CD4-positive, alpha-beta T cell treated with Interleukin-10 for 1 hour (primary cell): ENCODE measurements around the gene COG6.

ENCODE experiments used
- DNase-seq: peaks from one replicate; pipeline ENCODE4 v3.0.0-alpha.2; 2020

Gene COG6

DNA sequence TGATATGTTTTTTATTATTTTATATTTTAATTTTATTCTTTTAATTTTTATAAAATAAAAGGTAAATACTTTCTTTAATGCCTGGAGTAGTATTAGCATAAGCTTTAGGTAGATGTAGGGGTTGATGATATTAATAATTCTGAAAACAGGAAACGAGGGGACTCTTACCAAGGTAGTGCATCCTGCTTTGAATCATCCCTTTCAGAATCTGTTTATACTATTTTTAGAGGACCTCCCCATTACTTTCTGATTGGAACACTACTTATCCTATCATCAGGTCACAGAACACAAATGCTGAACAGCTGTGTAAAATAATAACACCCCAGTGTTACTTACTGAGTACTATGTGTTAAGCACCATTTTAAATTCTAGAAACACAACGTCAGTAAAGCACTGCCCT lies 27.3 kb downstream of the COG6 start:
- DNase-seq = no peak

DNA sequence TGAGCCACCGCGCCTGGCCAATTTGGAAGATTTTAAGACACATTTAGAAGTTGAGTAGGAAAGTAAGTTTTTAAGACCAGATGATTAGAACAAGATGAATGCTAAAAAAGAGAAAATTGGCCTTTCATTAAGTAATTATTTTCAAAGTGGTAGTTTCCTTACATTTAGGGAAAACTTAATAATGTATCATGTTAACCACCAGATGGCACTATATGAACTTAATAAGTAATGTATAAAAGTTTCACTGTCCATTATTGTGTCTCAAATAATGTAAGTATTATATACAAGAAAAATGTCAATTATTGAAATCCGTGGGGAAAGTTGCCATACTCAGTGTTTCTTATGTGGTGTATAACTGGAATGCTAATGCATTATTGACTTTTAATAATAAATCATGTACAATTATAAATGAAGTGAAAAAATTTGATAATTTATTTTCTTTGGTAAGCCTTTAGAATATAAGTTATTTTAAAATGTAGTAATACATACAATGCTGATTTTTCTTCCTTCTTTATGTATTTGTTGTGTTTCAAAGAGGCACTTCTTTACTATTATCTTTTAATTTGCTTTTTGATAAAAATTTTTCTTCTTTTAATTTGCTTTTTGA lies 29.2 kb downstream of the COG6 start:
- DNase-seq = peak; percentile 37

DNA sequence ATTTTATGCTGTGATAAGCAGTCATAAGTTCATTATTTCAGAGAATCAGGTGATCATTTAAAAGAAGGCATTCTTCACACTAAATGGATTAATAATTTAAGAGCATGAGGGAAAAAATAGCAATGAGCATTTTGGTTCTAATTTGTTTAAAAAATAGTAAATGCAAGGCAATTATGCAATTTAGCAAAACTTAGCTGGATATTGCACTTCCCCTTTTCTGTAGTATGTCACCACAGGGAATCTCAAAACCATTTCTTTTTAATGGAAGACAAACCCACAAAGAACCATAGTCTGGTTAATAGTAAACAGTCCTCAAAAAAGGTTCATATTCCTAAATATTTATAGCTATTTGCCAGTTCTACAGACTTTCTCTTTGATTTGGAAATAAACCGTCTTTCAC lies 30.2 kb downstream of the COG6 start:
- no peak for DNase-seq

DNA sequence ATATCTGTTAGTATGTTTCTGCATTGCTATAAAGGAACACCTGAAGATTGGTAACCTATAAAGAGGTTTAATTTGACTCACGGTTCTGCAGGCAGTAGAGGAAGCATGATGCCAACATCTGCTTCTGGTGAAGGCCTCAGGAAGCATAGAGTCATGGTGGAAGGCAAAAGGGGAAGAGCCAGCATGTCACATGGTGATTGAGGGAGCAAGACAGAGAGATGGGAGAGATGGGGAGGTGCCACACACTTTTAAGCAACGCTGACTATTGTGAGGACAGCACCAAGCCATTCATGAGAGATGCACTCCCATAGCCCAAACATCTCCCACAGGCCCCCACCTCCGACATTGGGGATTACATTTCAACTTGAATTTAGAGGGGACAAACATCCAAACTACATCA lies 32.8 kb downstream of the COG6 start:
- DNase-seq = no peak

DNA sequence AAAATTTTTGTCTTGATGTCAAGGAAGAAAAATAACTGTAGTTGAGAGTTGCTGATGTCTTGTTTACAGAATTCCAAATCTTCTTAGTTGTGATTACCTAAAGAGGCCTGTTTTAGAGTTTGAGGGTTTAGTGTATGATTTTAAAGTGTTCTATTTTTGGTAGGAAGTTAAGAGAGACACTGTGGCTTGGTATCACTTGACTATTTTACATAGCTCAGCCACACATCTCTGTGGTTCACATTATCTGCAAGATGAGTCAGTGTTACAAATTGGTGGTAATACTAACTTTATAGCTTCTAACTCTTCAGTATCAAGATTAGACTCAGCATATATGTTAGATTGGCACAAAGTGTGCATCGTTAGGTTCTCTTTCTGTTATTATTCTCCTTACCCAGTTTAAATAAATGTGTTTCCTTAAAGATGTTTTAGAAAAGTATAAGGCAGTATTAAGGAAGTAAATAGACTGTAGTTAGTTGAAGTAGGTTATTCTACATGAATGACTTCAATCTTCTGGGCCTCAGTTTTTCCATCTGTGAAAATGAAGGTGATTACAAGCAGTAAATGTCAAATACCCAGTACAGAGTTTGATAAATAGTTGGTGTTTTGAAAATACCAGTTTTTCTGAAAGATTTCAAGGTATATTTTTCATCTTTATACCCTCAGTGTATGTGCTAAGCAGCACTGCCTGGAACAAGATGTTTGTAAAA lies 33.4 kb downstream of the COG6 start:
- no peak for DNase-seq

DNA sequence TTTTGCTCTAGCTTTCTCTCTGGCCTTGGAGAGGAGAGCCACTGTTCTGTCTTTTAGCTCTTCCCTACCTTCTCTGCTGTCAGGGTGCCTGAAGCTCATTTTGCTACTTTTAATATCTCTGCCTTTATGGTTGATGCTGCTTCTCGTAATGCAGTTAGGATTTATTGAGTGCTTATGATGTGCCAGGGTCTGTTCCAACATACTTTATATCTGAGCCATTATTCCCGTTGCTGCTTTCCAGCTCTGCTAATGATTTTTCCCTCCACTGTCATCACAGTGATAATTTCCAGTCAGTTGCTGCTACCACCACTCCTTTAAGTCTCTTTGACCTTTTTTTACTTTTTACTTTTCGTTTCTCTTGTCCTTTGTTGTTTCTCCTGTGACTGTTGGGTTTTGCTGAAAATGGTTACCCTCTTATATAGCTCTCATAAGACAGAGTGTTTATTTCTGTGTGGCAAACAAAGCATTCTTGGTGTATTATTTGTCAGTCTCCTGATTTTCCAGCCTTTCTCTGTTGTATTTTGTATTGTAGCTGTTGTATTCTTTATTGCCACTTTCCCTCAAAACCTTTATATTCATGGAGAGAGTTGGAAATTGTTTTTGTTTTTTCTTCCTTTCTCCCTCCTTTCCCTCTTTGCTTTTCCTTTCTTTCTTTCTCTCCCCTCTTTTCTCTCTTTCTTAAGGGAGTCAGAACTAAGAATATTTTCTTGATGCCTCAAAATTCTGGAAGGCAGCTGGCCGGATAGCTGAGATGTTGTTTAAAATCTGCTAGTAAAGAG lies 37.4 kb downstream of the COG6 start:
- DNase-seq = no peak

DNA sequence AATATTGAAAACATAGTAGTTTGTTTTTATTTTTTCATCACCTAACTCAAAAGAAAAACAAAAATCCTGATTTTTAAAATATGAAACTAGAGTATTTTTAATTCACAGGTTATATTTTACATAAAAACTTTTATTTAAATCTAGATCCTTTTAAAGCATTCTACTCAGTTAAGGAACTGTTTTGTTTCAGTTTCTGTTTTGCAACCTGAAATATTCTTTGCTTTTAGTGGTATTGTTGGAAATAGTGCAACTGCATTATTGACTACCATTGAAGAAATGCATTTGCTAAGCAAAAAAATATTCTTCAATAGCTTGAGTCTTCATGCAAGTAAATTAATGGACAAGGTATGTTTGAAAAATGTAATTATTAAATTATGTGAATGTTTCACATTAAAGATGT lies 43.8 kb downstream of the COG6 start:
- DNase-seq = no peak

DNA sequence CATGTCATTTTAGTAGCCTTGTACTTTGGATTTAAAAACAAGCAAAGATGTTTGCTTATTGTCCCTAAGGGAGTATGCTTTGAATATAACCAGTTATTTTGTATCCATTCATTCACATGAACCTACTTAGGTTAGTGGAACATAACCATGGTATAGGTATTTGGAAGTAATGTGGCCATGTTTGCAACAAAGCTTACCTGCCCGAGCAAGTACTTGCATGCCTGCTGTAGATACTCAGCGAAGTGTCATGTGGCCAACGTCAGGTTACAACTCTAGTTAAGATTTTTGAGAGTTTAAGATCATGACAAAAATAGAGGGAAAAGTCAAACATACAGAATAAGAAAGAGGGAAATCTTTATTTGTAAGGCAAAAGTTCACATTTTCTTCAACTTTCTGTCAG lies 57.2 kb downstream of the COG6 start:
- no peak for DNase-seq

DNA sequence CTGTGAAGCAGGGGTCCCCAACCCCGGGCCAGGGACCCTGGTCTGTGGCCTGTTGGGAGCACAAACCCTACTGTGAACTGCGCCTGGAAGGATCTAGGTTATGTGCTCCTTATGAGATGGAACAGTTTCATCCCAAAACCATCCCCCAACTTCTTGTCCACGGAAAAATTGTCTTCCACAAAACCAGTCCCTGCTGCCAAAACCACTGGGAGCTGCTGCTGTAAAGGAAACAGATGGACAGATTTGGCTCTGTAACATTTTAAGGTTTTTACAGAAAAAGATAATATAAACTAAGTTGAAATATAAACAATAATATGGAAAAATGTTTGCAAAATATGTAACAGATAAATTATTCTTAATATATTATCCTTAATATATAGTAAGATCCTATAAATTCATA lies 73.7 kb downstream of the COG6 start:
- no peak for DNase-seq

DNA sequence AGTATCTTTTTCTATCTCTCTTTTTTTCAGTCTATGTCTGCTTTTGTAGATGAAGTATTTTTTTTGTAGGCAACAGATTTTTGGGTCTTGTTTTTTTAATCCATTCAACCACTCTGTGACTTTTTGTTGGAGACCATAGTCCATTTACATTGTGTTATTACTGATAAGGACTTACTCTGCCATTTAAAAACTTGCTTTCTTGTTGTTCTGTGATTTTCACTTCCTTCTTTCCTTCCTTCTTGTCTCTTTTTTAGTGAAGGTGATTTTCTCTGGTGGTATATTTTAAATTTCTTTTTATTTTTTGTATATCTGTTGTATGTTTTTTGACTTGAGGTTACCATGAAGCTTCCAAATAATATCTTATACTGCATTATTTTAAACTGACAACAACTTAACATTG lies 79.5 kb downstream of the COG6 start:
- no peak for DNase-seq

DNA sequence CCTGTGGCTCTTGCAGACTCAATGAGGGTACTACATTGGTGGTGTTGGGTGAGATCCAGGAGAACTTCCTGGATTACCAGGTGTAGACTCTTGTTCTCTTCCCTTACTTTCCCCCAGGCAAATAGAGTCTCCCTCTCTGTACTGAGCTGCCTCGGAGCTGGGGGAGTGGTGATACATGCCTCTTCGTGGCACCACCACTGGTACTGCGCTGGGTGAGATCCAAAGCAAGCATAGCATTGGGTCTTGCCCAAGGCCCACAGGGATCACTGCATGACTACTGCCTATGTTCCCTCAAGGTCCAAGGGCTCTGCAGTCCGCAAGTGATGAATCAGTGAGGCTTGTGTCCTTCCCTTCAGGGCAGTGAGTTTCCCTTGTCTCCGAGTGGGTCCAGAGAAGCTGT lies 81.6 kb downstream of the COG6 start:
- DNase-seq = no peak

DNA sequence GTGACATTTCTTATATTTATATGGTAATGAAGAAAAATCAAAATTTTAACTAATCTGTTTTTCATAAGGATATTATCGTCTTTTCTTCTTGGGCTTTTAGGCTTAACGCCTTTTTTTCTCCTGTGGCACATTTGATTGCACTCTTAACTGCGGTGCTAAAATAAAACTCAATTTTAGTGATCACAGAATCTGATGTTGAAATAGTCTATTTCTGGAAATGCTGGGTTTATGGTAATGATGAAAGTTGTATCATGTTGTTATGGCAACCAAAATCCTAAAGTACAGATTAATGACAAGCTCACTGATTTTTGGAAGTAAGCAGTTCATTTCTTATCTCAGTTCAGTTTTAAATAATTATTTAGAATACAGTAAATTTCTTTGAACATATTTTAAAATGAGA lies 85.3 kb downstream of the COG6 start:
- DNase-seq = no peak

DNA sequence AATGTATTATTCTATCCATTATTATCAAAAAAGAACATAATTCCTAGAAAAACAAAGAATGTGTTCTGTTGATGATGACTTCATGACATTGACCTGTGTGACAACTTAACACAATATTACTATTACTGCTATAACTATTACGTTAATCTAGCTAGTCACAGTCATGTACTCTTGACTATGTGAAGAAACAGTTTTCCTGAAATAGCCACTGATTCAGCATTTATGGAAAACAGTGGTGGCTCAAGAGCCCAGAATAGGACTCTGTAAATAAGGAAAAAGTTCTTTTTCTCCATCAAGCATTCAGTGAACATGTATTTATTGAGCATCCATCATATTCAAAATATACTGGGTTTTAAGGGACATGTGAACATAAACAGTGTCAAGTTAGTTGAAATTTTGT lies 93.5 kb downstream of the COG6 start:
- no peak for DNase-seq

DNA sequence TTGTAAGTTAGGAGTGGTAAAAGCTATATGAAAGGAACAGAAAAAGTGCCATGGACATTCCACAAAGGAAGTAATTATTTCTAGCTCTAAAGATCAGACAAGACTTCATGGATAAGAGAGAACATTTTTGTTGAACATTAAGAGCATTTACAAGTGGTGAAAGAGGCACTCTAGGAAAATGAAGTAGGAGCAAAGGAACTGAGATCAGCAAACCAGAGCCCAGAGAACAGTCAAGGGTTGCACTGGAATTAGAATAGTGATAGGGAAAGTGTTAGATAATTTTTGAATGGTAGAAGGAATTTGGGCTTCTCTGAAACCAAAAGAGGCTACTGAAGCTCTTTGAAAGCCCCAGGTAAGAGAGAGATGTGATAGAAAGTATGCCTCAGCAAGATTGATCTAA lies 94.1 kb downstream of the COG6 start:
- DNase-seq = no peak

DNA sequence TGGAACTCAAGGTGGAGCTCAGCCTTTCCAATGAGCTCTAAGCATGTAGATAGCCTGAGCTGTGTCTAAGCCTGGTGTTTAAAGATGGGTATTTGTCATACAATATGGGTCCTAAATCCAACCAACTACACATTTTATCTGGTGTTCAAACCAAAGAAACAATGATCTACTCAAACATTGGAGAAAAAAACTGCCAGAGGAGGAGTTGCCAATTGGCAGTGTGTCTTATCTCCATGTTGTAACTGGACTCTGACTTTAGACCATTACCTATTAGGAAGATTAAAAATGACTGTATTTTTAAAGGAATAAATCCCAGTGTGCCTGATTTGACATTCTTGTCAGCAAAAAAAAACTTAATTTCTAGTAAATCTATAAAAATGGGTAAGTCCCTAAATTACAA lies 96.3 kb downstream of the COG6 start:
- DNase-seq = no peak

DNA sequence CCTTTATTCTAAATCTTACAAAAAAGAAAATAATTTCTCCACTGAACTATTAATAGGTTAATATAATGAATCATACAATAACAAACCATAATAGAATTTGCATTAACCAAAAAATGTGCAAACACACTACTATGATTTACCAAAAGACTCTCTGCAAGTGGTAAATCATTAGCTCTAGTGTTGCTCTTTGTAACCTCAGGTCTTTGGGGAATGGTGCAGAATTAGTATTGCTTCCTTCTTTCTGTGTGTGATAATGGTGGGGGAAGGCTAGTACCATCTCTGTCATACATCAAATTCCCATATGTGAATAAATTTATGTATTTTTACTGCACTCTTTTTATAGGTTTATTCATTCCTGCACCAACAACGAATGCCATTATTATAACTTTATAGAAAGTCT lies 105.1 kb downstream of the COG6 start:
- DNase-seq = no peak

DNA sequence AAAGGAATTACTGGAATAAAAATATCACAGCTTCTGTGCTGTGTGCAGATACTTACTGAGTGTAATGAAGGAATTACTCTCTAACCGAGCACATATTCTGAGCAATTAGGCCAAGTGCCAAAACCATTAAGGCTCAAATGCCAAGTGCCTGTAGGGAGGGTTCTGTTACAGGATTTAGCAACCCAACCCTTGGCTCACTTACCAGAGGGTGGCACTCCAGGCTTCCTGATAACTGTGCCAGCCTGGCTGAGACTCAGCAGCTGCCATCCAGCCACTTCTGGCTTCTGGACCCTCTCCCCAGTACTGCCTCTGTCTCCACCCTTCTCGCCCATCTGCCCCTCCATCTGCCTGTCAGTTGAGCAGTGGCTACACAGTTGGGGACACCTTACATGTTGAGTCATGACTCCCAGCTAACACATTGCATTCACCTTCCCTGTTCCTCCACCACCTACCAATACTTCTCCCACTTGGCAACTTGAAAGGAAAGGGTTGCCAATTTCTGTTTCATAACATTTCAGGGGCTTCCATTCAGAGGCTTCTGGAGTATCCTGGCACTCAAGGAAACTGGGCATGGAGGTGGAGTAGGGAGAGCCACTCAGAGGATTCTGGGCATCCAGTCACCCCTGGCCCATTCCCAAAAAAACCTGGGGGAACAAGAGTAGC lies 110.5 kb downstream of the COG6 start:
- peak; percentile 11 for DNase-seq

DNA sequence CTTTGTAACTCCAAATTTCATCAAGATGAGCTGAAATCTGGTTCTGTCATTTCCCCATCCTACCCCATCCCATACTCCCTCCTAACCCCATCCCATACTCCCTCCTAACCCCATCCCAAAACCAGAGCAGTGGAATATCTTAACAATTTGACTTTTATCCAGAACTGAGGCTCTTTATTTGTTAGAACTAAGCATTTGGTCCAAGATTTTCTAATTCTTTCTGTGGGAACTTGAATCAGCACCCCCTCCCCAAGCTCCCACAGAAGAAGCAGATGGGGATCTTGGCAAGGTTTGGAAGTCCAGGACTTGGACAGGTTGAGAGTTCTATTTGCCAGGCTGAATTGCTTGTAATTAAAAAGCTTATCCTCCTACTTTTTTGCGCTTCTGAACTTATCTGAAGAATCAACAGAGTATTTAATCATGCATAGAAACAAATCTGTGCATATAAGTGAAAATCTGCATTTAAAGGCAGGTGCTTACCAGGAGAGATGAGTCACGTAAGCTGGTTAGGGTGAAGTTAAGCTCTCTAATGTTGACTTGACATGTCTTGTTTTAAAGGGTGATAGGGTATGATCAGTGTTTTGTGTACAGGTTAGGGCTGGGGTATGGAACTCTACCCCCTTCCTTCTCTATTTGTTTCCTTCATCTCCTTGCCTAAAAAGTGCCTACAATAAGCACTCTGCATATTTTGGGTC lies 111.1 kb downstream of the COG6 start:
- DNase-seq = no peak

DNA sequence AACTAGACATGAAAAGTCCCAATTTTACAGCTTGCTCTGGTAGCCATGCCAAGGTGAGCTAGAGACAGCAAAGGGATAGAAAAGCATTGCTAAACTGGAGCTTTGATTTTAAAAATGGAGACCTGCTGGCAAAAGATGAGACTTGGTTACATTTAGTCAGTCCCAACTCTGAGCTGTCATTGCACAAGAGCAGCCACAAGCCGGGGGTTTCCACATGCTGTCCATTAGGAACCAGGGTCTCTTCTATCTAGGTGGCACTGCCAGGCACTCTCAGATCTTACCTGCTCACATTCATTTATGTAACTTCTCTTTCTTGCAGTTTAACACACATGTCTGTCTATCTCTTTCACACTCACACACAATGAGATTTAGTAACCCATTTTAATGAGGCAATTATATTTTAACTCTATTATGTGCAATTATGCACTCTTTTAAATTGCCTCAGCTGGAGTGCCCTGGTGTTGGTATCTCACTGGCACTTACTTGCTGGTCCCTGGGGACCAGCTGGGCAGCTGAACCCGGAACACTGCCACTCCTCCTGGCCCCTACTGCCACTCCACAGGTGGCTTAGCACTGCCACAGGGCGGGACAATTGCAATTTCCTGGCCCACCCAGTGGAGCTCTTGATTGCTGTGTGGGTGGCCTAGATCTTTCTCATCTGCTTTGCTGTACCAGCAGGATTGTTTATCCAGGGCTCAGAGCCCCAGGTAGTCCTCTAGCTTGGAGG lies 112.5 kb downstream of the COG6 start:
- no peak for DNase-seq

DNA sequence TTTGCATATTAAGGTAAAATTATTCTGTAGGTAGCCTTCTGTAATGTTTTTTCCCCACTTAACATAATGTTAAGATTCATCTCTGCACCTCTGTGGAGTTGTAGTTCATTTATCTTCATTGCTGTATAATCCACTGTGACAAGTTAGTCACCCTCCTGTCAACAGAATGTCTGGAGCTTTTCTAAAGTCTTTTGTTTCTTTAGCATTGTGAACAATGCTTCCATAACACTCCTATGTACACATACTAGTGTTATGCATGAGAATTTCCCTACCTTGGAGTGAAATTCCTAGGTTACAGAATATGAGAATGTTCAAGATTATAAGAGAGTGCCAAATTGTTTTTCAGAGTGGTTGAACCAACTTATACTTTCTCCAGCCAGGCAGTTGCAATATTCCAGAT lies 113.5 kb downstream of the COG6 start:
- no peak for DNase-seq

DNA sequence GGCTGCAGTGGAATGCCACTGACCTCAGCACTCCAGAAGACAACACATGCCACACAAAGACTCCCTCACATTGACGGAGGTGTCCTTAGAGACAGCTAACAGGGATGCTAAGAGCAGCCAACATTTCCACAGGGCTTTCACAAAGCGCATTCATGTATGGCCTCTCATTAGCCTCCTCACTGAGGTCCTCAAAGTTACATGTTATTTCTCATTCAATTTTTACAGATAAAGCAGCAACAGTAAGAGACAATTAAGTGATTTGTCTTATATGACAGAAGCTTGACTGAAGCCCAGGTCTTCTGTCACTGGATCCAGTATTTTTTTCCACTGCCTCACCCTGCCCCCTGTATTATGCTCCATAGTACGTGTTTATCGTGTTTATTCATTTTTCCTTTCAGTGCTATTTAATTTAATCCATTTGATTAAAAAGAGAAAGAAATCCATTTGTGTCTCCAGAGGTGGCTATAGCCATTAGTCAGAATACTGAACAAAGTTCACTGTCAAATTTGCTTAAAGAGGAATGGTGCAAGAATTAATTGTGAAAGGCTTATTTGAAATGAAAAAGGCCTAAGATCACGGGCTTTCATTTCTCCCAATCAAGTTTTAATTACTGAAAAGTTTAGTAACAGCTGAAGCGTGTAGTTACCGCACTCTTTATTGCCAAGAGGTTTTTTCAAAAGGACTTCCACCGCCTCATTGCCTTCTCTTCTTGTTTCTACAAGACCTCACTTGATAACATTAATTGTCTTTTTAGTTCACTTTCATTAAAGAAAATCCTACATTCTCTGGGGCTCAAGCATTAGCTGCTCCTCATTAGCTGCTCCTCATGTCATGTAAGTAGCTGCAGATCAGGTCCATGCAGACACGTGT lies 115.0 kb downstream of the COG6 start:
- DNase-seq = no peak

DNA sequence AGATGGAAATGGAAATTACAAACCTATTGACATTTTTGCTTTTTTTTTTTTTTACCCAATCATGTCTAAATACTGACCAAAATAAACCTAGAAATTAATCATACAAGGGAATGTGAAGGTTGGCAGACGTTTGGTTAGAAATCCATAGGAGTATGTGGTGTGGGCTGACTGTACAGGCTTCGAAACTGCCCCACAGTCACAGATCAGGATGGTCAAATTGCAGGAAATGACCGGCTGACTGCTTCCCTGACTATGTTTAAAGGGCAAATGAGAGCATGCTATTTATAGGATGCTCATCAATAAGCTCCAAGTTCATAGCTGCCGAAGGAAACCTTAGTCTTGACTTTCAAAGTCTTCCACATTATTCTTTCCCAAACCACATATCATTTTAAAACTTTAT lies 118.4 kb downstream of the COG6 start:
- DNase-seq = no peak
